NCI-H1105 (cell line): ENCODE data around the gene SSTR4.
"Not testable (repeated sequence)": the region's sequence is repeated elsewhere in the genome, so short reads cannot be mapped to it uniquely, and the experiment has no call there.

ENCODE experiments used
- DNase-seq: peaks from one replicate; lab custom pipeline; 2025; lab: John Stamatoyannopoulos, UW

The SSTR4 gene, protein sequence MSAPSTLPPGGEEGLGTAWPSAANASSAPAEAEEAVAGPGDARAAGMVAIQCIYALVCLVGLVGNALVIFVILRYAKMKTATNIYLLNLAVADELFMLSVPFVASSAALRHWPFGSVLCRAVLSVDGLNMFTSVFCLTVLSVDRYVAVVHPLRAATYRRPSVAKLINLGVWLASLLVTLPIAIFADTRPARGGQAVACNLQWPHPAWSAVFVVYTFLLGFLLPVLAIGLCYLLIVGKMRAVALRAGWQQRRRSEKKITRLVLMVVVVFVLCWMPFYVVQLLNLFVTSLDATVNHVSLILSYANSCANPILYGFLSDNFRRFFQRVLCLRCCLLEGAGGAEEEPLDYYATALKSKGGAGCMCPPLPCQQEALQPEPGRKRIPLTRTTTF

DNA sequence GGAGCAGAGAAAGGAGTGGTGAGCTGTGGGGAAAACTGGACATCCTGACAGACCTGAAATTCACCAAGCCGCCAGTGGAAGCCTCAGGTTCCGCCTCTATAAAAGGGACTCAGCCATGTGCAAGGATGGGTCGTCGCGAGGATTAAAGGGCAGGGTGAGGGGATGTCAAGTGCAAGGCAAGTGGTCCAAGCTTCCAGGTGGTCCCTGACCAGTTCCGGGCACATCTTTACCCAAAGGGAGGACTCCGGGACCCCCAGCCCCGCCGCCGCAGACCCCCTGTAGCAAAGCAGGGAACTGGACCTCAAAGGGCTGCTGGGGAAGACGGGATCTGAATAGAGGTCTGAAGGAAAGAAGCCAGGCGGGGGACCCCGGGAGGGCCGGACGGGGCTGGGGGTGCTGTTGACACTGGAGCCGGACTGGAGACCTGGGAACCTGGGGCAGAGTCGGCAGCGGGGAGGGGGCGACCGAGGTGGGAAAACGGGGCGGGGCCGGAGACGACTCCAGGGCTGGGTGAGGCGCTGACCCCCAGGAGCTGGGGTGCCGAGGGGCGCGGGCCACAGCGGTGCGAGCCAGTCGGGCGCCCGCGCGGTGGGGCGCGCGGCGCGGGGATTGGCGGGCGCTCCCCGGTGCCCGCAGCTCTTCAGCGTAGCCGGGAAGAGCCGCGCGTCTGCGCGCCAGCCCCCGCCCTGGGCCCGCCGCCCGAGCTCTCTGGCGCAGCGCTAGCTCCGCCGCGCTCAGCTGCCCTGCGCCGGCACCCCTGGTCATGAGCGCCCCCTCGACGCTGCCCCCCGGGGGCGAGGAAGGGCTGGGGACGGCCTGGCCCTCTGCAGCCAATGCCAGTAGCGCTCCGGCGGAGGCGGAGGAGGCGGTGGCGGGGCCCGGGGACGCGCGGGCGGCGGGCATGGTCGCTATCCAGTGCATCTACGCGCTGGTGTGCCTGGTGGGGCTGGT is at the start of gene SSTR4:
SSTR4 (plus strand) TSS at position 592 of the 951 bp plus-strand sequence; CDS start at position 764, 172 bp downstream.
- no peak for DNase-seq

GRCh38 chr20:22986601-22987000 is 48.5 kb upstream of the SSTR4 start:
- DNase-seq, result no peak

DNA sequence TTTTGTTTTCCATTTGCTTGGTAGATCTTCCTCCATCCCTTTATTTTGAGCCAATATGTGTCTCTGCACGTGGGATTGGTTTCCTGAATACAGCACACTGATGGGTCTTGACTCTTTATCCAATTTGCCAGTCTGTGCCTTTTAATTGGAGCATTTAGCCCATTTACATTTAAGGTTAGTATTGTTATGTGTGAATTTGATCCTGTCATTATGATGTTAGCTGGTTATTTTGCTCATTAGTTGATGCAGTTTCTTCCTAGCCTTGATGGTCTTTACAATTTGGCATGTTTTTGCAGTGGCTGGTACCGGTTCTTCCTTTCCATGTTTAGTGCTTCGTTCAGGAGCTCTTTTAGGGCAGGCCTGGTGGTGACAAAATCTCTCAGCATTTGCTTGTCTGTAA is 43.7 kb upstream of the SSTR4 start:
- DNase-seq, result not testable (repeated sequence)

DNA sequence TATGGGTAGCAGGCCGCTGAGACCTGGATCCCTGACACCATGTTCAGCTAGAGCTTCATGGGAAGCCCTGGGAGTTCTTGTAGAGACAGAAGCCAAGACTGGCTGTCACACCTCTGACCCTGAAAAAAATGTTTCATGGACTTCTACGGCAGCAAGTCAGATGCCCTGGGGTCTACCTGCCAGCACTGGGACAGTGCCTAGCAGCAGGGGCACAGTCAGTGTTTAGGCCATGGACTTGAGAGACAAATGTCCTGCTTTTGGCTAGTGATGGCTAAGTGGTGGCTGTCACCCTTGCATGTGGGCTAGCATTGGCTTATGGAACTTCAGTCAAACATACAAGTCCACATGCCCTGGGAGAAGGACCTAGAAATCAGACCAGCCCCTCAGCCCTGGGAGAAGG is 41.3 kb upstream of the SSTR4 start:
- no peak for DNase-seq

- DNase-seq, result no peak
Observed at GRCh38 chr20:22995923-22996322, 39.2 kb upstream of the SSTR4 start.

- no peak for DNase-seq
Observed at GRCh38 chr20:22998476-22998875, 36.6 kb upstream of the SSTR4 start.

DNA sequence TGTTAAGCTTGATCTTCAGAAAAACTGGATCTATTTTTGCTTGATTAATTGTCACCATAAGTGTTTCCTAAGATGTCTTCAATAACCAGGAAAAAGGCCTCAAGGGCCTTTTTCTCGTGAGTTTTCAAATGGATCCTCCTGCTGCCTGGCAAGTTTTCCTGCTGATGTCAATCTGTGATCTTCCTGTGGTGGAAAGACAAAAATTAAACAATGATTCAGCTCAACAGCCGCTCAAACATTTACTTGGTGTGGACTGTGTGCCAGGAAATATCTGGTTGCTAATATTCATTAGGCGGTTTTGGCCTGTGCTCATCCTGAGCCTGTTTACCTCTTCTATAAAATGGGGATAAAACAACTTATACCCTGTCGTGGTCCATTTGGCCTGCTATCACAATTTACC is 35.4 kb upstream of the SSTR4 start:
- DNase-seq, result no peak

DNA sequence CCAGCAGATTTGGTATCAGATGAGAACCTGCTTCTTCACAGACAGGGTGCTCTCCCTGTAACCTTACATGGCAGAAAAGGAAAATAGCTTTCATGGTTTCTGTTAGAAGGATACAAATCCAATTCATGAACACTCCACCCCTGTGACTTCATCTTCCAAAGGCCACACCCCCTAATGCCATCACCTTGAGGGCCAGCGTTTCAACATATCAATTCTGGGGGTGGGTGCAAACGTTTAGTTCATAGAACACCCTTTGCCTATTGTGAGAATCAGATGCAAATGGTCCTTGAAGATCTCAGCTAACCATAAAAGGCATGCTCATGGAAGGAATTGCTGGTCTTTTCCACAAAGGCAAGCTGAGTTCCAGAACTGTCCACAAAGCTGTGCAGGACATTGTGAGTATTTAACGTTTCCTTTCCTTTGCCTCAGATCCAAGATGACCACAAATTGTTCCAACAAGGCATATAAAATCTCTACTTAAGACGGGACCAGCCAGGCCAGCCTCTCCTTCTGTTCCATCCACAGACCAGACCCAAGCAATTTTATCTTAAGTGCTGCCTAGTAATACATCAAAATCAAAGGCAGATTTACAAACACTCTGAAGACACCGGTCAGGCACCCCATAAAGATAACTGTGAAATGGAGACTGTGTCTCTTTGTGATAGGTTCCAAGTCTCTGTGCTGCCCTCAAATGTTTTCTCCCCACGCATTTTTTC is 34.7 kb upstream of the SSTR4 start:
- DNase-seq, result no peak

DNA sequence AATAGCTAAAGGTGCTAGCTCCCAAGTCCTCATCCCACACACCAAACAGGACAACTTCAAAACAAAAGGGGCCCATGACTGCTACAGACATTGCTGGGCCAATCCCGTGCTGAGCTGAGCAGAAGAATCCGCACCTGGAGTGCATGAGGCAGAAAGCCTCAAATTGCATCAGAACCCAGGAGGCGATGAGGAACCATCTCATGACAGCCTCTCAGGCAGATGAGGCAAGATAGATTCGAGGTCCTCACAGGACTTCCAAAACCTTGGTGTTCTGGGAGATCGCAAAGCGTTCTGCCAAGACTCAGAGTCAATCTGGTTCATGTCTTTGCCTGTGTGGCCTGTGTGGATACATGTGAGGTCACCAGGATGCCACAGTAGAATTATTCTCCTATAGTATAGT is 32.8 kb upstream of the SSTR4 start:
- DNase-seq, result no peak

DNA sequence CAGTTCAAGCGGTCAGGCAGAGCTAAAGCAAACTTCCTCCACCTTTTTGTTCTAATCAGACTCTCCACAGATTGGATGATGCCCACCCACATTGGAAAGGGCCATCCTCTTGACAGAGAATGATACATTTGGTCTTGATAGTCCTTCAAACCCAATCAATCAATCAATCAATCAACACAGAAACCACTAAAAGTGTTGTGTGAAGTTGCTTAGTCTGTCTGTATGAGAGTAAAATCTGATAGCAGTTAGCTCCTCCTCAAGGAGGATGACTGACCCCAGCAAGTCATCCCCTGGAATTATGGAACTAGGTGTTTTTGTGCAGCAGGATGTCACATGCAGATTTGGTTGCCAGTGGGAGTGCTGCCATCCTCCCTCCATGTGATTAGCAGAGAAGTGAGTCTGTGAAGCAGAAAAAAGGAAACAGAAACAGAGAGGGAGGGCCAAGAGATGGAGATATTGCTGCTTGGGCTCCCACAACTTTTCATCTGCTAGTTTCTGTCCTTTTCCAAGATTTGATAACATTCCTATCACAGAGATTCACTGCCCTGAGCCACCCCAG is 32.0 kb upstream of the SSTR4 start:
- DNase-seq, result no peak

GRCh38 chr20:23003881-23004460 is 31.1 kb upstream of the SSTR4 start:
- no peak for DNase-seq

GRCh38 chr20:23005776-23006175 is 29.3 kb upstream of the SSTR4 start:
- DNase-seq, result no peak

DNA sequence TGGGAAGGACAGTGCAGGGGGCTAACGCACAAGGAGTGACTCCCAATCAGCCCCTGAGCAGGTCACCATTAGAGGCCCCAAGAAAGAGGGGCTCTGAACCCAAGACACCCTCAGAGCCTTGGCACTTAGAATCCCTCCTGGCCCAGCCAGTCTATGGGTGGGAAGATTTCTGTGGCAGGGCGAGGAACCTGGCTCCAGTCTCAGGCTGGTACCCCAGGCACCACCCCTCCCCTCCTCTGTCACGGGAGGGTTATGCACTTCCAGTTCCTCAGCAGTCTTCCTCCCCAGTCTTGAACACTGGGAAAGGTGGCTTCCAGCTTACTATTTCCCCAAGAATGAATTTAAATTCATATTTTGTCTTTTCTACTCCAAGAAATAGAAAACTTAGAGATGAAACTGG is 27.6 kb upstream of the SSTR4 start:
- DNase-seq, result no peak

DNA sequence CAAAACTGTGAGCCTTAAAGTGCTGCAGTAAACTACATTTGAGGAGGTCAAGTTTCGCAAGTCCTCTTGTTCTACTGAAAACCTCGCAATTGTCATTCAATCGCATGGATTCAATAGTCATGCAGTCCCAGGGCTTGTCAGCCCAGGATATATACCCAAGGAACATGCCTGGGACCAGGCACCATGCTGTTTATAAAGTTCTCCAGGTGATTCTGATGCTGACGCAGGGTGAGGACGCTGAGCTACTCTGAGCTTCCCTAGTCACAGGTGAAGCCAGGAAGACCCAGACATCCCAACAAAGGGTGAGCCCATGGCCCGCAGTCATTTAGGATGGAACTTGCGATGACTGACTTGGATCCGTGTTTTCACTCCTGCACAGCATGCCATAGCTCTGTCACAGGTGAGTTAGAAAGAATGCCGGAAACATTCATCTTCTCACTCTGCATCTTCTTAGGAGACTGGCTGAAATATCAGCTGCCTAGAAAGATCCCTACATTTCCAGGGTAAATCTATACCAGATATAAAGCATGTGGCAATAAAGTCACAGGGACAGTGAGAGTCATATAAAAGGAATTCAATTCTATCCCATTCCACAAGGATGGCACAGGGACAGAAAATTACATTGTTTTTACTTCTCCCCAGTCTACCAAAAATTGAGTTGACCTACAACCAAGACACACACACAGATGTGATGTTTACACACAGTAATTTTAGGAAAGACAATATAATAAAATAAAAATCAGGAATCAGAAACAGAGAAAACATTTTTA is 27.0 kb upstream of the SSTR4 start:
- no peak for DNase-seq

DNA sequence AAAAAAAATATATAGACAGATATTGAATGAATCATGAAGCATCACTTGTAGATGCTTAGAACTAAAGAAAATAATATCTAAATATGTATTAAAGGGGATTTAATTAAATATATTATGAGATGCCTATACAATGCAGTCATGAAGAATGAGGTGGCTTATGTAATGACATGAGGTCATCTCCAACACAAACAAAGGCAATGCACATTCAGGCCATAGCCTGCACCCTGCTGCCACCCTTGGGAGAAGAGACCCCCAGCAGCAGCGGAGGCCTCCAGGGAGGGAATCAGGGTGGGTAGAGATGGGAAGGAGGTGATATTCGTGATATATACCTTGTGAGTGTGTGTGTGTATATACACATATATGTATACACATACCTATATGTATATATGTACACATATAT is 26.4 kb upstream of the SSTR4 start:
- DNase-seq, result no peak

DNA sequence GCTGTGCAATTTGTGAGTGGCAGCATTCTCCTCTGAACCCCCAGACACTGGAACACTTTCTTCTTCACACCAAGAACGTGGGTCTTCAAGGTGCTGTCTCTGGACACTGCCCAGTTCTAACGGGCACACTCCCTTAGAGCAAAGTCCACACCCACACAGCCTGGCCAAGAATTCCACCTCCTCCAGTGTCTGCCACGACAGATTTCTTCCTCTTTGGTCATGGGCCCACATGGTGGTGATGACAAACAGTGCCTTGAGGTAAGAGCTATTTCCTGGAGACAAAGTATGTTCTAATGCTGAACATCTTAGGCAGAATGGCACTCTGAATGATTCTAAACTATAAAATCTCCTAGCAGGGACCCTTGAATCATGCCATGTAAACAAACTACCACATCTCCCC is 25.5 kb upstream of the SSTR4 start:
- no peak for DNase-seq

- DNase-seq, result no peak
Observed at GRCh38 chr20:23010096-23010495, 25.0 kb upstream of the SSTR4 start.

DNA sequence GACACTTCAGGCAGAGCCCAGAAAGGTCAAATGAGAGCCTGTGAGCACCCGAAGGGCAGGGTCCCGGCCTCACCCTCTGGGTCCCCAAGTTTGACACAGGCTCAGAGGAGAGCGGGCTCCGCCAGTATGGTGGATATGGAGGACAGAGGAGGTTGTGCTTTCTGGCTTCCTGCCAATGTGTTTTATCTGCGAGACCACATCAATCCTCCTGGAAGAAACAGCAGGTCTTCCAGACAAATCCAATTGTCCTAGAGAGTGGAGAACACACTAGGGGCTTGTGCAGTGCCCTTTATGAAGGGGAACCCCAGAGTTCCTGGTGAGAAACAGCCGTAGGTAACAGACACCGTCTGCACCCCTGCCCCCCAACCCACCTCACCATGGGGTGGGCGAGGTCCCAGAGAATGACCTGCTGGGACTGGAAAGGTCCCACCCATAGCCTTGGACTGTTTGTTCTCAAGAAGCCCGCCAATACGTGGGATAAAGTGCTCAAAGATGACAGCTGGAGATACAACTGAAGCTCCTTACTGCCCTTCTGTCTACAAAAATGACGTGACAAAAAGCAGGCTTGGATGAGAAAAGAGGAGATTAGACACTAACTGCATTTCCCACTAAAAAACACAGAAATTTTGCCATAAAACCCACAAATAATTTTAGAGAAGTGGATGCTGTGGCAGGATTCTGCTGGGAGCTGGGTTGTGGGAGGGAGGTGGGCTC is 23.9 kb upstream of the SSTR4 start:
- DNase-seq, result no peak

DNA sequence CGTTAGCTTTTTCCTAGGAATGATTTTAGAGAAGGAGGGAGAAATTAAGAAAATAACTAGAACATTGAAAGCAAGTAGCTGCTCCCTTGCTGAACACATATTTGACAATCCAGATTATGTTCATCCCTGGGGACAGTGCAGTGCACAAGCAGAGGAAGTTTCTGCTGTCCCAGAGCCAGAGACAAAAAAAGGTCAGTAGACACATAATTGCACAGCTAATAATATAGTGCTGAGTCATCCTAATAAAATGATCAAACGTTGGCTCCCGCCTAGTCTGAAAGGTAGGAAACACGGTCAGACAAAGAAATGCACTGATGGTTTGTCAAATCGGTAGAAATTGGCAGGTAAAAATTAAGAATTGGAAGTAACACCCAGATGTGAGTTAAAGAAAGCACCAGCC is 21.7 kb upstream of the SSTR4 start:
- no peak for DNase-seq

DNA sequence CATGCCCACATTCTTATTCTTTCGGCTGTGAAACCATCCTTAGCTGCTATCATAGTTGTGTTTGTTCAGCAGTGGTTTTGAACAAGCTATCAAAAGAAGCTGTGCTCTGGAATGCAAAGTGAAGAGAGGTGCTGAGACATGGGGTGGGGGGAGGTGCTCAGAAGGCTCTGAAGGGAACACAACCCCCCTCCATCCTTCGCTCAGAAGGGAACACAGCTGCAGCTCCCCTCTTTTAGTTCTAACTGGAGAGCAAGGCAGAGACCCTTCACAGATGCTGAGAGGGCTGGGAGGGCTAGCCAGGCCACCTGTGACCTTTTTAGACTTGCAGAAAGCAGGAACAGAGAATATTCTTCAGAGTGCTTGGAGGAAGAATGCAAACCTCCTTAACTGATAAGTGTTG is 17.6 kb upstream of the SSTR4 start:
- no peak for DNase-seq
